Fibroblast of skin of left quadriceps (primary cell): ENCODE results near the gene FOXD1.
"Not testable (repeated sequence)": the region's sequence is repeated elsewhere in the genome, so short reads cannot be mapped to it uniquely, and the experiment has no call there.

Source experiments
- DNase-seq, 2 experiments: peaks; one replicate each; pipeline ENCODE4 v3.0.0-alpha.2; 2013; ENCODE audit warnings: low read depth in 2 of 2

FOXD1 gene

GRCh38 chr5:73448463-73449136, at the start of gene FOXD1:
FOXD1 (minus strand) TSS chr5:73448777; CDS start chr5:73448362, 415 bp downstream.
- peak; percentile 95 for DNase-seq

DNA sequence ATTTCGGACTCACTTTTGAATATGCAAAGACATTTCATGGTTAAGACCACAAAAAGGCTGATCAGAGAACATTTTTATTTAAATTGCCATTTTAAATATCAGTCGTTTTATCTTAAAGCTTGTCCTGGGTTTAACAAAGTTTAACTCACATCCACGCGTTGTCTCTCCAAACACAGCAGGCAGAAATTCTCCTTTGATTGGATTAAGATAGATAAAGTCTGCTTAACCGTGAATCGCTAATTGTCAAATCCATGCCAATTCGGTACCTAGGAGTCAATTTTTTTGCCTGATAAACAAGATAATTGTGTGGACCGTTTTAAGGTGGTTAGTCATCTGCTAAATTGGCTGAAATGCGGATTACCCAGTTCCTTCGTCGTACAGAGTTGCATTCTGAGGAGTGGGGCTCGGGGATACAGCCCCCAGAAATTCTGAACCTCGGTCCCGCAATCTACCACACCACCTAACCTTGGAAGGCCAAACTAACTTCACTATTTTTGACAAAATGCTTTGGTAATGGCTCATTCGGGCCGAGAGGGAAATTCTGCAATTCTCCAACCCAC, 49.0 kb upstream of the FOXD1 start:
- DNase-seq, result no peak

- peak; percentile 52 to 57 for DNase-seq
Measured at GRCh38 chr5:73496984-73497457, 48.4 kb upstream of the FOXD1 start.

DNA sequence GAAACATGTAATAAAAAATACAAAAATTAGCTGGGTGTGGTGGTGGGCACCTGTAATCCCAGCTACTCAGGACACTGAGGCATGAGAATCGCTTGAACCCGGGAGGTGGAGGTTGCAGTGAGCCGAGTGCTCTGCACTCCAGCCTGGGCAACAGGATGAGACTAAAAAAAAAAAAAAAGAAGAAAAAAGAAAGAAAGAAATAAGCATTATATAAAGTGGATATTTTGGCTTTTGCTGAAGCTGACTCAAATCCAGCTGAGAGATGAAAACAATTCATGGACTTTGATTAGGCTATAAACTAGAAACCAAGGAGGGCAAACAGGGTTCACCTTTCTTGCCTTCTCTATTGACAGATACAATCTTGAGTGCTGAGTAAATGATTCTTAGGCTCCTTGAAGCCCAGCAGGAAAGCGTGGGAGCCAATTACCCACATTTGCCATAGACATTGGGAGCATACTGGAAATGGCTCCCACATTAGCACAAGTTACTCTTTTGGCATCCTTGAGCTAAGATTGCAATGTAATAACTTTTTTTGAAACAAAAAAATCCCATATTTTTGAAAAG, 47.3 kb upstream of the FOXD1 start:
- no peak for DNase-seq

DNA sequence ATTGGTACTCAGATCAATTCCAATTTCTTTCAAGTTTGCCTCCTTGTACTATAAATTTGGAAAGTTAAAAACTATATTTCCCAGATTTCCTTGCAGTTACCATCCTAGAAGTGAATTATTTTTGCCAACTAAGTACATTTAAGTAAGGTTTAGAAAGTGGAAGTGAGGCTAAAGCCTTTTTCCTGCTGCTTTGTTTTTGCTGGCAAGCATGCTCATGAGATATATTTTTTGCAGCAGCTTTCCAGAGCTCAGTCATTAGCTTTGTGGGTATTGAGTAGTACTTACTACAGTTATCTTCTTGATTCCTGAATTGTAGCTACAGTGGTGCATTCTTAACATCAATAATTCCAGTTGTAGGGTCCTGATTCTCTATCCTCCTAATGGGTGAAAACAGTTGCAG, 46.1 kb upstream of the FOXD1 start:
- DNase-seq, result no peak

DNA sequence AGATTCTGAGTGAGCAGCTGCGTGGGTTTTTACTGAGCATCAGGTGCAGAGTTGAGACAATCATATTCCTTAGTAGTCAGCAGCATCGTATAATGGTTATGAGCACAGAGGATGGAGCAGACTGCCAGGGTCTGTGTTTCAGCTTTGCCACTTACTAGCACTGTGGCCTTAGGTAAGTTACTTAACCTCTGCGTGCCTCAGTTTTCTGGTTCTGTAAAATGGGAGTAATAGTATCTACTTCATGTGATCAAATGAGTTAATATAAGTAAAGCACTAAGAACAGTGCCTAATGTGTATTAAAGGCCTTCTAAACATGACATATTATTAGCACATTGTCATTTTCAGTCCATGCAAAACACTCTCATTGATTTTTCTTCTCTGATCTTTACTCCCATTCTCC, 44.8 kb upstream of the FOXD1 start:
- DNase-seq, result no peak

DNA sequence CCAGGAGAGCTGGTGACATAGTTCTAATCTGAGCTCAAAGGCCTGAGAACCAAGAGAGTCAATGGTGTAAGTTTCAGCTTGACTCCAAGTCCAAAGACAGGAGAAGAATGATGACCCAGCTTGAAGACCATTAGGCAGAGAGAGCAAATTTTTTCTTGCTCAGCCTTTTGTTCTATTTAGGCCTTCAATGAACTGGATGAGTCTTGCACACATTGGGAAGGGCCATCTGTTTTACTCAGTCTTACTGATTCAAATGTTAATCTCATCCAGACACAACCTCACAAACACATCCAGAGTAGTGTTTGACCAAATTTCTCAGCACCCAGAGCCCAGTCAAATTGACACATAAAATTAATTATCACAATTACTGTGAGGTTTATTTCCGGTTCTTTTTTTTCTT, 42.6 kb upstream of the FOXD1 start:
- no peak for DNase-seq

- no peak for DNase-seq
Measured at GRCh38 chr5:73490088-73490487, 41.5 kb upstream of the FOXD1 start.

DNA sequence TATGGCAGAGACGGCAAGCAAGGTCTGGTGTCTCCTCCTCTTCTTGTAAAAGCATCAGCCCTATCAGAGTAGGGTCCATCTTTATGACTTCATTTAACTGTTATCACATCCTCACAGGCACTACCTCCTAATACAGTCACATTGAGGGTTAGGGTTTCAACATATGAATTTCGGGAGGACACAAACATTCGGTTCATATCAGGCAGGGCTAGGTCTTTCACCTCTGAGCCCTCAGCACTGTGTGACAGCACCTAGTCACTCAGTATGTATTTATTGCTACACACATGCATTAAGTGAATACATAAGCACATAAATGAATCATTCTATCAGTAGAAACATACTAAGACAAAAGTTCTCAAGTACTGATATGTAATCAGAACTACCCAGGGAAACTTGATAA, 40.2 kb upstream of the FOXD1 start:
- DNase-seq, result no peak

- DNase-seq, result no peak
Measured at GRCh38 chr5:73487815-73488214, 39.2 kb upstream of the FOXD1 start.

DNA sequence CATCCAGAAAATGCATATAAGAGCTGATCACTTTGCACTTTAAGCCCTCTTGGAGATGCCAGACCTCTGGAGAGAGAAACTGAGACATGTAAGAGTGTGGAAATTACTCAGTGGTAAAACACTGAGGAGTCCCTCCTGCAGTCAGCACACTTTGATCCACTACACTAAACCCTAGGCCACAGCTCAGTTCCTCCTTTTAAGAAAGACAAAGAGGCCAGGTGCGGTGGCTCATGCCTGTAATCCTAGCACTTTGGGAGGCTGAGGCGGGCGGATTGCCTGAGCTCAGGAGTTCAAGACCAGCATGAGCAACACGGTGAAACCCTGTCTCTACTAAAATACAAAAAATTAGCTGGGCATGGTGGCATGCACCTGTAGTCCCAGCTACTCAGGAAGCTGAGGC, 38.7 kb upstream of the FOXD1 start:
- DNase-seq, result not testable (repeated sequence)

DNA sequence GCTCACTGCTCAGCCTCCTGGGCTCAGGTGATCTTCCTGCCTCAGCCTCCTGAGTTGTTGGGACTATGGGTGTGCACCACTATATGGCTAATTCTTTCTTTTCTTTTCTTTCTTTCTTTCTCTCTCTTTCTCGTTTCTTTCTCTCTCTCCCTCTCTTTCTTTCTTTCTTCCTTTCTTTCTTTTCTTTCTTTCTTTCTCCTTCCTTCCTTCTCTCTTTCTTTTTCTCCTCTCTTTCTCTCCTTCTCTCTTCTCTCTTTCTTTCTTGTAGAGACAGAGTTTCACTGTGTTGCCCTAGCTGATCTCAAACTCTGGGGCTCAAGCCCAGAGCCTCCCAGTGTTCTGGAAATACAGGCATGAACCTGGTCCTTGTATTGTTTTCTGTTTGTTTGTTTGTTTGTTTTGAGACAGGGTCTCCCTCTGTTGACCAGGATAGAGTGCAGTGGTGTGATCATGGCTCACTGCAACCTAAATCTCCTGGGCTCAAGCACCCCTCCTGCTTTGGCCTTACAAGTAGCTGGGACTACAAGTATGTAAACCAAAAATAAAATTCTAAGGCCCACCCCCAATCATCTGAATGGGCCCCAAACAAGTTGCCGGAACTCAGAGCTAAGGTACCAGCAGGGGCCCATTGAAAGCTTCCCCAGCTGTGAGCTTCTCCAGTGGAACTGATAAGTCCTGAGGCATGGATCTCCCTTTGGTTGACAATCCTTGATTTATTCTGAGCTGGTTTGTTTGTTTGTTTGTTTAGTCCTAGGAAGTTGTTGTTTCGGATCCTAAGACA, 37.7 kb upstream of the FOXD1 start:
- DNase-seq, result no peak

DNA sequence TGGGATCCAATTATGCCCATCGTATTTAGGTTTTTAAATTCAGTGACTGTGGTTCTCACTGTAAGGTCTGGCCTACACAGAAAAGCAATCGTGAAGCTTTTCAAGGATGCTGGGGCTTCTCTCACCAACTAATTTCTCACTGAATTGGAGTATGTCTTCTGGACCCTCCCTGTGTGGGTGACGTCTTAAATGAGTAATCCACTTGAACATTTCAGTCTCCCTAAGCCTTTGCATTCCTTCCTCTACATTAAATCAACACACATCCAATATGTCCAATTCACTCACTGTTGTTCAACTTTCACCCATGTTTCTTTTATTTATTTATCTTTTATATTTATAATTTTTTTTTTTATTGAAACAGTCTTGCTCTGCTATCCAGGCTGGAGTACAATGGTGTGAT, 37.1 kb upstream of the FOXD1 start:
- no peak for DNase-seq

DNA sequence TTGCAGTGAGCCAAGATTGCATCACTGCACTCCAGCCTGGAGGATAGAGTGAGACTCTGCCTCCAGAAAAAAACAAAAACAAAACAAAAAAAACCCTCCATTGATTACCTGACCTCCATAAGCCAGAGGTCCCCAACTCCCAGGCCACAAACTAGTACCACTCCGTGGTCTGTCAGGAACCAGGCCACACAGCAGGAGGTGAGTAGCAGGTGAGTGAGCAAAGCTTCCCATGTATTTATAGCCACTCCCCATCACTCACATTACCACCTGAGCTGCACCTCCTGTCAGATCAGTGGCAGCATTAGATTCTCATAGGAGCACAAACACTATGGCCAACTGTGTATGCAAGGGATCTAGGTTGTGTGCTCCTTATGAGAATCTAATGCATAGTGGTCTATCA, 35.9 kb upstream of the FOXD1 start:
- no peak for DNase-seq

DNA sequence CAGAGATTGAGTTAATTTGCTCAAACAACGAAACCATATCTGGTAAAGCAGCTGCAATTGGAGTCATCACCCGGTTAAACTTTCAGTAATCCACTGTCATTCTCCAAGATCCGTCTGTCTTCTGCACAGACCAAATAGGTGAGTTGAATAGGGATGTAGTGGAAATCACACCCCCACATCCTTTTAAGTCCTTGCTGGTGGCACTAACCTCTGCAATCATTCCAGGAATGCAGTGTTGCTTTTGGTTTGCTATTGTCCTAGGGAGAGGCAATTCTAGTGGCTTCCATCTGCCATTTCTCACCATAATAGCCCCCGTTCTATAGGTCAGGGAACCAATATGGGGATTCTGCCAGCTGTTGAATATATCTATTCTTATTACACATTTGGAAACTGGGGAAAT, 35.1 kb upstream of the FOXD1 start:
- no peak for DNase-seq

GRCh38 chr5:73482383-73483136, 34.0 kb upstream of the FOXD1 start:
- peak in 1 of 2 experiments; percentile 20 for DNase-seq

- no peak for DNase-seq
Measured at GRCh38 chr5:73480500-73480899, 31.9 kb upstream of the FOXD1 start.

DNA sequence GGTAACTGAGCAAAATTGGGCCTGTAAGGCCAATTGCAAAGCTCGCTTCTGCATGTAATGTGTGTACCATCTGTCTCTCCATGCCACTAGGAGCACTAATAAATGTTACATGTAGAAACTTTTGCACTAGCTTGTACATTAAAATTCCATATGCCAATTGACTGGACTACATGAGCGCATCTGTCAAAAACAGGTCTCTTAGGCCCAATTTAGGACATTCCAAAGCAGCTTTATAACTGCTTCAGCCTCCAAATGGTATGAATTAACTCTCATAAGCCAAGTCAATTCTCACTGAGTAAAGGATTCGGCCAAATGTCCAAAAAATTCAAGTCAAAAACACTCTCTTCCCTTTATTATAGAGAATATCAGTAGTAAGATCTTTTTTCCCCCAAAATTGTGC, 23.5 kb upstream of the FOXD1 start:
- no peak for DNase-seq

DNA sequence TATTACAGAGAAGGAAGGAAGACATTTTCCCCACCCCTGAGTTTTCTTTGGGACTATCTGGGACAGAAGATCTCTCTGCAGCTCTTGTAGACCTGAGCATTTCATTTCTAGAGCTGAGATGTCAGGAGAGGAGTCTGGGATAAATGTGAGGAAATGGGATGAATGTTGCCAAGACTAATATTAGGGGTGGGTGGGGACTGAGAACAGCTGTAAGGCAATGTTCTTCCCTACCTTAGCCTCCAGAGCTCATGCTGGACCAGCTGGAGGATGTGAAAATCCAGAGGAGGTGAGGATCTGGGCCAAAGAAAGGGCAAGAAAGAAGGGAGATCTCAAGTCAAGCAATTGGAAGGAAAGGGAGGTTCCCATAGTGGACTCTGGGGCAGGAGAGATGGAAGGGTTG, 23.1 kb upstream of the FOXD1 start:
- DNase-seq, result no peak

DNA sequence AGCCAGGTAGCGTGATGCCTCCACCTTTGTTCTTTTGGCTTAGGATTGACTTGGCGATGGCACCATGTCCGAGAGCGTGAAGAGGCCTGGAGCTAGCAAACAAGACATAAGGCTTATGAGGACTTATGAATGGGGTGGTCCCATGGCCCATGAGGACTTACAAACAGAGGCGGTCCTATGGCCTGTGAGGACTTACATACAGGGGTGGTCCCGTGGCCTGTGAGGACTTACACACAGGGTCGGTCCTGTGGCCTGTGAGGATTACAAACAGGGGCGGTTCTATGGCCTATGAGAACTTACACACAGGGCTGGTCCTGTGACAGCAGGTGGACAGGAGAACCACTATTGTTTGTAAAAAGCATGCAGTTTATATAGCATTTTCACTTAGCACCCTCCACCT, 21.3 kb upstream of the FOXD1 start:
- no peak for DNase-seq

- DNase-seq, result not testable (repeated sequence)
Measured at GRCh38 chr5:73468638-73469037, 20.1 kb upstream of the FOXD1 start.
